T47D (cell line): ENCODE results near the gene ODF2.
A peak's percentile ranks its signal among the peaks of the same experiment; 100 is the strongest.
"Not testable (repeated sequence)": the region's sequence is repeated elsewhere in the genome, so short reads cannot be mapped to it uniquely, and the experiment has no call there.

ENCODE experiments used
- DNase-seq, 2 experiments: peaks; one replicate each; pipeline versions ENCODE4 v3.0.0 to v3.0.0-alpha.2; 2011 to 2012; ENCODE audit warnings: low read depth in 1 of 2, low spot score in 1 of 2
- JUND ChIP-seq: IDR thresholded peaks from 2 replicates; pipeline ENCODE4 v1.6.1; 2012; ENCODE audit warnings: low read depth
- in situ Hi-C: cut with HindIII; loops from 2 replicates; pipeline ENCODE4 v1.10.0; 2016; ENCODE audit warnings: low sequenced_read_pairs, low pct_unique_long_range_greater_than_20kb

ODF2 gene

GRCh38 chr9:128497824-128498610 lies 42.2 kb downstream of the ODF2 start:
- DNase-seq, result no peak
- TF ChIP-seq JUND, result no peak
- in situ Hi-C loops, result no loop called here

- in situ Hi-C loops, result no loop called here
- DNase-seq, result no peak
- TF ChIP-seq JUND, result no peak
Measured at GRCh38 chr9:128498911-128499310, 43.1 kb downstream of the ODF2 start.

GRCh38 chr9:128499920-128500319 lies 44.1 kb downstream of the ODF2 start:
- in situ Hi-C loops, result no loop called here
- DNase-seq, result no peak
- TF ChIP-seq JUND, result no peak

- in situ Hi-C loops, DNase-seq: not testable (repeated sequence)
Measured at GRCh38 chr9:128503415-128503825, 47.6 kb downstream of the ODF2 start.

- TF ChIP-seq JUND, result no peak
- no peak for DNase-seq
- in situ Hi-C loops, result no loop called here
Measured at GRCh38 chr9:128503870-128504269, 48.1 kb downstream of the ODF2 start.

GRCh38 chr9:128504485-128505413 lies 48.9 kb downstream of the ODF2 start, which contains the start of gene GLE1:
TSS of gene GLE1 (plus strand) at chr9:128504719. CDS start at chr9:128504806, 87 bp downstream.
- in situ Hi-C loops, result no loop called here
- no peak for TF ChIP-seq JUND
- DNase-seq, result peak; percentile 96 to 98

GRCh38 chr9:128505414-128505765 lies 49.6 kb downstream of the ODF2 start:
- in situ Hi-C loops, result no loop called here
- no peak for TF ChIP-seq JUND

GRCh38 chr9:128505906-128506305 lies 50.1 kb downstream of the ODF2 start:
- DNase-seq, in situ Hi-C loops: not testable (repeated sequence)

More at GRCh38 chr9:128505414-128505765, 49.6 kb downstream of the ODF2 start:
- DNase-seq, result no peak

- no peak for DNase-seq
- in situ Hi-C loops, result no loop called here
Measured at GRCh38 chr9:128512820-128513219, 57.0 kb downstream of the ODF2 start.

GRCh38 chr9:128521956-128522355 lies 66.2 kb downstream of the ODF2 start:
- no peak for DNase-seq
- TF ChIP-seq JUND, result no peak
- in situ Hi-C loops, result no loop called here

More at GRCh38 chr9:128512820-128513219, 57.0 kb downstream of the ODF2 start:
- TF ChIP-seq JUND, result no peak

- TF ChIP-seq JUND, result no peak
- DNase-seq, result no peak
- in situ Hi-C loops, result no loop called here
Measured at GRCh38 chr9:128523199-128523925, 67.6 kb downstream of the ODF2 start.

- no peak for TF ChIP-seq JUND
- in situ Hi-C loops, result no loop called here
- no peak for DNase-seq
Measured at GRCh38 chr9:128526720-128527119, 70.9 kb downstream of the ODF2 start.
